Osteocyte (in vitro differentiated cells): ENCODE results near the gene MIGA1. TPM values are rescaled to one million over a fixed set of nuclear protein-coding genes. Genes with fewer than 3 reads are reported as not detected.
"Not testable (repeated sequence)": the region's sequence is repeated elsewhere in the genome, so short reads cannot be mapped to it uniquely, and the experiment has no call there.

Source experiments
- DNase-seq: peaks from one replicate; pipeline ENCODE4 v3.0.0; 2021; ENCODE audit warnings: mixed read lengths; ENCODE audit not compliant: unreplicated experiment; ENCODE audit errors: extremely low spot score
- H3K27ac Mint-ChIP-seq: one replicate; pipeline ENCODE4 v1.8.0; 2021; ENCODE audit warnings: mild to moderate bottlenecking, mixed read lengths; ENCODE audit not compliant: unreplicated experiment
- H3K27me3 Mint-ChIP-seq: one replicate; pipeline ENCODE4 v1.8.0; 2021; ENCODE audit warnings: mixed read lengths; ENCODE audit not compliant: unreplicated experiment
- H3K36me3 Mint-ChIP-seq: one replicate; pipeline ENCODE4 v1.8.0; 2021; ENCODE audit warnings: mixed read lengths; ENCODE audit not compliant: unreplicated experiment
- H3K4me1 Mint-ChIP-seq: one replicate; pipeline ENCODE4 v1.8.0; 2021; ENCODE audit warnings: mixed read lengths; ENCODE audit not compliant: unreplicated experiment
- H3K4me3 Mint-ChIP-seq: one replicate; pipeline ENCODE4 v1.8.0; 2021; ENCODE audit warnings: mild to moderate bottlenecking, moderate library complexity, mixed read lengths; ENCODE audit not compliant: unreplicated experiment
- H3K9me3 Mint-ChIP-seq: one replicate; pipeline ENCODE4 v1.8.0; 2021; ENCODE audit warnings: mixed read lengths; ENCODE audit not compliant: unreplicated experiment
- total RNA-seq: library from RNA; stranded (reverse); gene quantifications from 2 replicates; pipeline ENCODE4 v1.2.1, GENCODE V29; 2021
- TF ChIP-seq, protein P1 (sequence below): fragments of 200-600 bp; sonication (generic); IDR thresholded peaks from 2 replicates; pipeline ENCODE4 v1.5.0; 2021; ENCODE audit warnings: antibody characterized with exemption, mild to moderate bottlenecking, moderate library complexity

The MIGA1 gene
- total RNA-seq, 1 donor from 2014 or later = 17.8 TPM

GRCh38 chr1:77802026-77802425, 22.6 kb downstream of the MIGA1 start:
- H3K27me3 Mint-ChIP-seq = no peaks in the 10 kb centered on the region
- H3K27ac Mint-ChIP-seq = no peak overlapping the region
- H3K4me3 Mint-ChIP-seq = no peak overlapping the region
- DNase-seq = no peak
- H3K4me1 Mint-ChIP-seq = peaks cover 6% of the 10 kb centered on the region
- H3K36me3 Mint-ChIP-seq = peaks cover 37% of the 10 kb centered on the region
- H3K9me3 Mint-ChIP-seq = no peaks in the 10 kb centered on the region
- TF ChIP-seq, protein P1, sequence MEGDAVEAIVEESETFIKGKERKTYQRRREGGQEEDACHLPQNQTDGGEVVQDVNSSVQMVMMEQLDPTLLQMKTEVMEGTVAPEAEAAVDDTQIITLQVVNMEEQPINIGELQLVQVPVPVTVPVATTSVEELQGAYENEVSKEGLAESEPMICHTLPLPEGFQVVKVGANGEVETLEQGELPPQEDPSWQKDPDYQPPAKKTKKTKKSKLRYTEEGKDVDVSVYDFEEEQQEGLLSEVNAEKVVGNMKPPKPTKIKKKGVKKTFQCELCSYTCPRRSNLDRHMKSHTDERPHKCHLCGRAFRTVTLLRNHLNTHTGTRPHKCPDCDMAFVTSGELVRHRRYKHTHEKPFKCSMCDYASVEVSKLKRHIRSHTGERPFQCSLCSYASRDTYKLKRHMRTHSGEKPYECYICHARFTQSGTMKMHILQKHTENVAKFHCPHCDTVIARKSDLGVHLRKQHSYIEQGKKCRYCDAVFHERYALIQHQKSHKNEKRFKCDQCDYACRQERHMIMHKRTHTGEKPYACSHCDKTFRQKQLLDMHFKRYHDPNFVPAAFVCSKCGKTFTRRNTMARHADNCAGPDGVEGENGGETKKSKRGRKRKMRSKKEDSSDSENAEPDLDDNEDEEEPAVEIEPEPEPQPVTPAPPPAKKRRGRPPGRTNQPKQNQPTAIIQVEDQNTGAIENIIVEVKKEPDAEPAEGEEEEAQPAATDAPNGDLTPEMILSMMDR = no peak

GRCh38 chr1:77803371-77803770, 23.9 kb downstream of the MIGA1 start:
- Mint-ChIP-seq H3K27me3 (no peaks in the 10 kb centered on the region), H3K27ac (no peak overlapping the region), H3K36me3 (peaks cover 42% of the 10 kb centered on the region), H3K4me3 (no peak overlapping the region), H3K4me1 (peaks cover 2% of the 10 kb centered on the region), H3K9me3 (no peaks in the 10 kb centered on the region)
- DNase-seq = no peak
- TF ChIP-seq, protein P1 = no peak

GRCh38 chr1:77809787-77810462, 30.5 kb downstream of the MIGA1 start:
- not testable (repeated sequence) for H3K9me3 Mint-ChIP-seq, H3K27ac Mint-ChIP-seq, H3K4me3 Mint-ChIP-seq, H3K4me1 Mint-ChIP-seq, H3K27me3 Mint-ChIP-seq, DNase-seq
- peaks cover 40% of the 10 kb centered on the region for H3K36me3 Mint-ChIP-seq

GRCh38 chr1:77811589-77811988, 32.1 kb downstream of the MIGA1 start:
- peaks cover 42% of the 10 kb centered on the region for H3K36me3 Mint-ChIP-seq
- not testable (repeated sequence) for H3K4me3 Mint-ChIP-seq, H3K27ac Mint-ChIP-seq, DNase-seq, H3K9me3 Mint-ChIP-seq, H3K27me3 Mint-ChIP-seq, H3K4me1 Mint-ChIP-seq

DNA sequence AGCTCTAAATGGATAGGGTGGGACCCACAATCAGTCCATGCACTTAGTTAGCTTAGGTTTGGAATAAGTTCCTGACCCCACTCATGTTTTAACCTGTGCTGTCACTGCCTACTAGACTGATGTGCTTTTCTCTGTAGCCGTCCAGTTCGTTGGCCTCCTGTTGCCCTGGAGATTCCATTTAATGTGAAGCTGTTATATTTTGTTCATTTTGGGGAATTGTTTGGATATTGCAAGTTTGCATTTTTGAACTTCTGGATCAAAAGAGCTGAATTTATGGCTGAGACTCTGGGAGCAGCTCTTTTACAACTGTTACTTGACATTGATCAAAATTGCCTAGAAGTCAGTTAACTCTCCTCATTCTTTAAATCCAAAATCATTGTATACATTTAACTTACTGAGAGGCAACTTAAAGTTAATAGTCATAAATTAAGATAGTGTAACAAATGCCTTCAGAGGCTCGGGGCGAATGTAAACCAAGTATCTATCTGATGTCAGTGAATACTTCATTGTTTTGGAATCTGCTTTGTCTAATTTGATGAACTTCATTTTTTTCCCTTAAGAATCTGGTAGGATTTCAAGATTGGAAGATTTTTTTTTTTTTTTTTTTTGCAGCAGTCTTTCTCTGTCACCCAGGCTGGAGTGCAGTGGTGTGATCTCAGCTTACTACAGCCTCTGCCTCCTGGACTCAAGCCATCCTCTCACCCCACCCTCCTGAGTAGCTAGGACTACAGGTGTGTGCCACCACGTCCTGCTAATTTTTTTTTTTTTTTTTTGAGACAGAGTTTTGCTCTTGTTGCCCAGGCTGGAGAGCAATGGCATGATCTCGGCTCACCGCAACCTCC, 38.1 kb downstream of the MIGA1 start:
- DNase-seq = no peak
- TF ChIP-seq, protein P1 = no peak
- Mint-ChIP-seq H3K9me3 (no peaks in the 10 kb centered on the region), H3K4me3 (no peak overlapping the region), H3K27ac (no peak overlapping the region), H3K36me3 (peaks cover 48% of the 10 kb centered on the region), H3K4me1 (peaks cover 5% of the 10 kb centered on the region), H3K27me3 (no peaks in the 10 kb centered on the region)

- peaks cover 47% of the 10 kb centered on the region for H3K36me3 Mint-ChIP-seq
- H3K27ac Mint-ChIP-seq = peak overlapping the region; percentile 1
- TF ChIP-seq, protein P1 = no peak
- H3K27me3 Mint-ChIP-seq = no peaks in the 10 kb centered on the region
- DNase-seq = no peak
- H3K9me3 Mint-ChIP-seq = no peaks in the 10 kb centered on the region
- H3K4me3 Mint-ChIP-seq = no peak overlapping the region
- peaks cover 20% of the 10 kb centered on the region for H3K4me1 Mint-ChIP-seq
Measured at GRCh38 chr1:77820121-77820520, 40.7 kb downstream of the MIGA1 start.
